H1 (cell line): ENCODE results near the gene PPAN. TPM values are rescaled to one million over a fixed set of nuclear protein-coding genes. Genes with fewer than 3 reads are reported as not detected.

ENCODE experiments used
- CTCF ChIA-PET: fragments of 300-600 bp; sonication (Branson Sonifier 250); formaldehyde crosslinking; loops from one replicate; lab custom pipeline; 2021; ENCODE audit not compliant: partially characterized antibody; lab: Charles Lee
- POLR2A ChIA-PET: fragments of 300-600 bp; sonication (Branson Sonifier 250); formaldehyde crosslinking; loops from one replicate; lab custom pipeline; 2021; ENCODE audit warnings: inconsistent platforms; ENCODE audit not compliant: partially characterized antibody; lab: Charles Lee
- DNase-seq, 2 experiments: peaks; one replicate each; pipeline versions ENCODE4 v3.0.0 to v3.0.0-alpha.2; 2010 to 2022; ENCODE audit warnings: low spot score in 2 of 2, low read depth in 1 of 2, mixed read lengths in 1 of 2
- FAIRE-seq: peaks from 2 replicates; lab custom pipeline; 2011; peaks lifted over from hg19 to GRCh38; lab: Jason Lieb, UNC
- H2AFZ ChIP-seq: 2 replicates; pipeline ENCODE4 v1.8.1; 2012; ENCODE audit warnings: low read length, inconsistent platforms
- H2AK5ac ChIP-seq: 2 replicates; pipeline ENCODE4 v1.6.1; 2013; ENCODE audit warnings: low read depth, low read length
- H2BK120ac ChIP-seq: replicated peaks from 2 replicates; pipeline ENCODE3; 2013; ENCODE audit warnings: low read depth, low read length, inconsistent platforms
- H2BK12ac ChIP-seq: 2 replicates; pipeline ENCODE4 v1.6.1; 2013; ENCODE audit warnings: low read depth, low read length
- H2BK15ac ChIP-seq: 2 replicates; pipeline ENCODE4 v1.6.1; 2013; ENCODE audit warnings: low read length
- H2BK20ac ChIP-seq: 2 replicates; pipeline ENCODE4 v1.6.1; 2013; ENCODE audit warnings: low read length
- H2BK5ac ChIP-seq: 2 replicates; pipeline ENCODE4 v1.6.1; 2013; ENCODE audit warnings: low read depth, low read length
- H3K14ac ChIP-seq: 2 replicates; pipeline ENCODE4 v1.6.1; 2013; ENCODE audit warnings: inconsistent platforms; ENCODE audit not compliant: insufficient read length
- H3K18ac ChIP-seq: 2 replicates; pipeline ENCODE4 v1.6.1; 2013; ENCODE audit warnings: low read length; ENCODE audit errors: extremely low read depth
- H3K23ac ChIP-seq: 2 replicates; pipeline ENCODE4 v1.6.1; 2013; ENCODE audit warnings: inconsistent platforms; ENCODE audit not compliant: insufficient read length
- H3K23me2 ChIP-seq: 2 replicates; pipeline ENCODE4 v1.6.1; 2013; ENCODE audit warnings: low read depth, low read length
- H3K27ac ChIP-seq: 2 replicates; pipeline ENCODE4 v1.6.1; 2011; ENCODE audit warnings: low read depth, low read length, inconsistent platforms
- H3K27me3 ChIP-seq, 4 experiments: replicated peaks in 1 of 4; 1 replicate in 1 of 4; 2 replicates in 3 of 4; pipeline versions ENCODE4 v1.6.1 to v1.8.1; 2011 to 2013; ENCODE audit warnings: low read length in 3 of 4, mild to moderate bottlenecking in 3 of 4, inconsistent platforms in 2 of 4, mixed read lengths in 2 of 4, moderate library complexity in 1 of 4; ENCODE audit not compliant: control insufficient read depth in 3 of 4, insufficient read depth in 3 of 4; ENCODE audit errors: extremely low read depth in 1 of 4
- H3K36me3 ChIP-seq, 4 experiments: 2 replicates each; pipeline versions ENCODE4 v1.6.1 to v1.8.1; 2011 to 2013; ENCODE audit warnings: mild to moderate bottlenecking in 4 of 4, low read length in 3 of 4, moderate library complexity in 2 of 4, control low read depth in 1 of 4, inconsistent platforms in 1 of 4; ENCODE audit not compliant: insufficient read depth in 4 of 4, control insufficient read depth in 2 of 4
- H3K4ac ChIP-seq: replicated peaks from 2 replicates; pipeline ENCODE3; 2013; ENCODE audit warnings: low read length, low read depth, mixed read lengths, inconsistent platforms; ENCODE audit not compliant: insufficient read length
- H3K4me1 ChIP-seq, 4 experiments: replicated peaks in 1 of 4; 1 replicate in 1 of 4; 2 replicates in 3 of 4; pipeline versions ENCODE4 v1.6.1 to v1.8.1; 2011 to 2013; ENCODE audit warnings: low read length in 3 of 4, inconsistent platforms in 2 of 4, mixed read lengths in 1 of 4; ENCODE audit not compliant: insufficient read depth in 4 of 4, control insufficient read depth in 3 of 4
- H3K4me2 ChIP-seq, 2 experiments: 2 replicates each; pipeline versions ENCODE4 v1.6.1 to v1.8.1; 2011 to 2013; ENCODE audit warnings: low read depth in 2 of 2, low read length in 2 of 2, control low read depth in 1 of 2, inconsistent platforms in 1 of 2, mild to moderate bottlenecking in 1 of 2; ENCODE audit not compliant: insufficient read depth in 1 of 2
- H3K4me3 ChIP-seq, 4 experiments: fragments of 200-600, 300-600 bp in 1 of 4; sonication (generic), shearing (Covaris generic), sonication (Bioruptor Twin) in 1 of 4; 2 replicates each; pipeline versions ENCODE4 v1.5.1 to v1.8.1; 2011 to 2016; ENCODE audit warnings: low read length in 4 of 4, low read depth in 3 of 4, control low read depth in 2 of 4, inconsistent platforms in 2 of 4, mild to moderate bottlenecking in 2 of 4, mixed read lengths in 1 of 4, moderate library complexity in 1 of 4; ENCODE audit not compliant: insufficient read depth in 2 of 4; ENCODE audit errors: extremely low read depth in 1 of 4
- H3K56ac ChIP-seq: replicated peaks from 2 replicates; pipeline ENCODE3; 2013; ENCODE audit warnings: low read depth, mild to moderate bottlenecking, mixed read lengths, low read length, inconsistent platforms; ENCODE audit not compliant: insufficient read length
- H3K79me1 ChIP-seq: 2 replicates; pipeline ENCODE4 v1.6.1; 2013; ENCODE audit warnings: low read depth, low read length, control low read depth
- H3K79me2 ChIP-seq, 2 experiments: 2 replicates each; pipeline versions ENCODE4 v1.6.1 to v1.8.1; 2012 to 2013; ENCODE audit warnings: low read length in 2 of 2, mild to moderate bottlenecking in 2 of 2, inconsistent platforms in 1 of 2; ENCODE audit not compliant: insufficient read depth in 2 of 2, control insufficient read depth in 1 of 2
- H3K9ac ChIP-seq, 4 experiments: replicated peaks in 1 of 4; 1 replicate in 1 of 4; 2 replicates in 3 of 4; pipeline versions ENCODE4 v1.6.1 to v1.8.1; 2011 to 2013; ENCODE audit warnings: low read depth in 3 of 4, low read length in 3 of 4, control low read depth in 2 of 4, mild to moderate bottlenecking in 2 of 4, moderate library complexity in 2 of 4, inconsistent platforms in 1 of 4; ENCODE audit errors: extremely low read depth in 1 of 4
- H3K9me3 ChIP-seq, 2 experiments: 2 replicates each; pipeline versions ENCODE4 v1.6.1 to v1.8.1; 2012 to 2013; ENCODE audit warnings: mild to moderate bottlenecking in 2 of 2, moderate library complexity in 2 of 2, control low read depth in 1 of 2, inconsistent platforms in 1 of 2, low read depth in 1 of 2, low read length in 1 of 2, mixed read lengths in 1 of 2; ENCODE audit not compliant: insufficient read depth in 2 of 2
- H4K20me1 ChIP-seq, 2 experiments: replicated peaks in 1 of 2; 2 replicates each; pipeline versions ENCODE3 to v1.8.1; 2011 to 2013; ENCODE audit warnings: inconsistent platforms in 2 of 2, low read length in 2 of 2, mild to moderate bottlenecking in 1 of 2; ENCODE audit not compliant: insufficient read depth in 2 of 2, control insufficient read depth in 1 of 2
- H4K5ac ChIP-seq: 2 replicates; pipeline ENCODE4 v1.6.1; 2013; ENCODE audit warnings: low read length, low read depth, mixed read lengths, inconsistent platforms; ENCODE audit not compliant: insufficient read length
- H4K8ac ChIP-seq: 2 replicates; pipeline ENCODE4 v1.8.0; 2013; ENCODE audit warnings: mild to moderate bottlenecking, moderate library complexity, low read length, inconsistent platforms; ENCODE audit not compliant: insufficient read depth; ENCODE audit errors: extremely low read depth
- H4K91ac ChIP-seq: replicated peaks from 2 replicates; pipeline ENCODE3; 2013; ENCODE audit warnings: low read length, mixed read lengths, inconsistent platforms; ENCODE audit not compliant: insufficient read length
- CHD1 ChIP-seq: IDR thresholded peaks from 2 replicates; pipeline ENCODE4 v1.6.1; 2012; ENCODE audit warnings: low read depth, low read length, improper control_type of control experiment
- CTBP2 ChIP-seq: IDR thresholded peaks from 2 replicates; pipeline ENCODE4 v1.7.0; 2011; ENCODE audit warnings: borderline replicate concordance, mild to moderate bottlenecking, moderate library complexity, mixed read lengths, low read length; ENCODE audit not compliant: insufficient read depth, insufficient read length
- FOSL1 ChIP-seq: IDR thresholded peaks from 2 replicates; pipeline ENCODE4 v1.6.1; 2011; ENCODE audit warnings: mild to moderate bottlenecking, low read depth, low read length, moderate library complexity; ENCODE audit not compliant: insufficient read depth
- HDAC2 ChIP-seq, 2 experiments: fragments of 300-600 bp in 1 of 2; sonication (generic) in 1 of 2; IDR thresholded peaks; 2 replicates each; pipeline ENCODE4 v1.6.1; 2011 to 2012; ENCODE audit warnings: low read depth in 2 of 2, low read length in 2 of 2, mild to moderate bottlenecking in 2 of 2, moderate library complexity in 2 of 2, borderline replicate concordance in 1 of 2, inconsistent platforms in 1 of 2
- JUN ChIP-seq: IDR thresholded peaks from 2 replicates; pipeline ENCODE4 v1.6.1; 2011; ENCODE audit warnings: low read depth, mild to moderate bottlenecking, improper control_type of control experiment, low read length
- NRF1 ChIP-seq: IDR thresholded peaks from 2 replicates; pipeline ENCODE4 v1.6.1; 2011; ENCODE audit warnings: mild to moderate bottlenecking, low read depth, low read length, improper control_type of control experiment
- POLR2AphosphoS5 ChIP-seq: IDR thresholded peaks from 2 replicates; pipeline ENCODE4 v1.6.1; 2011; ENCODE audit warnings: low read depth, low read length
- SP2 ChIP-seq: IDR thresholded peaks from 2 replicates; pipeline ENCODE4 v1.6.1; 2012; ENCODE audit warnings: mild to moderate bottlenecking, low read length, inconsistent platforms
- SRF ChIP-seq: IDR thresholded peaks from 2 replicates; pipeline ENCODE4 v1.6.1; 2011; ENCODE audit warnings: mild to moderate bottlenecking, low read depth, low read length, moderate library complexity
- TBP ChIP-seq: IDR thresholded peaks from 2 replicates; pipeline ENCODE4 v1.6.1; 2011; ENCODE audit warnings: low read depth, low read length, improper control_type of control experiment
- TCF12 ChIP-seq: IDR thresholded peaks from 2 replicates; pipeline ENCODE4 v1.6.1; 2011; ENCODE audit warnings: low read depth, mild to moderate bottlenecking, low read length
- USF2 ChIP-seq: IDR thresholded peaks from 2 replicates; pipeline ENCODE4 v1.6.1; 2011; ENCODE audit warnings: low read length, improper control_type of control experiment
- WGBS, 2 experiments: shearing (Covaris generic) in 1 of 2; methylation state at CpG; one replicate each; pipeline versions ENCODE4 v1.1.6 to v1.1.7; 2013 to 2015; ENCODE audit warnings: low lambda C conversion rate in 2 of 2, mixed read lengths in 2 of 2, inconsistent platforms in 1 of 2, low coverage in 1 of 2, missing lambda C conversion rate in 1 of 2; ENCODE audit not compliant: insufficient replicate concordance in 2 of 2, insufficient coverage in 1 of 2, insufficient read length in 1 of 2; ENCODE audit errors: extremely low coverage in 1 of 2, missing lambda C conversion rate in 1 of 2; 5-methylcytosine and 5-hydroxymethylcytosine counted together
- polyA plus RNA-seq, 7 experiments: library from polyadenylated mRNA; depleted of rRNA in 3 of 7; stranded (reverse) in 5 of 7; unstranded in 2 of 7; fragments of >200 nt in 5 of 7; fragments of 200-250 nt in 2 of 7; gene quantifications; 1 replicate in 5 of 7; 2 replicates in 1 of 7; 4 replicates in 1 of 7; pipeline versions ENCODE4 v1.2.1 to v1.2.3, GENCODE V29; 2011 to 2013; ENCODE audit warnings: missing spikeins in 2 of 7, mixed read lengths in 2 of 7
- total RNA-seq: library from RNA; stranded (reverse); fragmentation: NEBNext Ultra II Directional; extraction: Animal tissue kit (Norgen Biotek cat#: 25700); gene quantifications from 2 replicates; pipeline ENCODE4 v1.2.1, GENCODE V29; 2021

Gene PPAN
- total and polyA plus RNA-seq, 2 of the 8 experiments (the other 6 are each of a cell fraction or from before 2014, with no cell fraction given) = 48.8 to 74.4 TPM

GRCh38 chr19:10133596-10133995, 27.4 kb downstream of the PPAN start:
- CTCF ChIA-PET = interaction anchor here (0.6 to 1.4 kb wide), 6 partner anchors 12 to 203 kb away, joined by 3 to 10 read pairs (median 3); no protein-coding TSS in a partner anchor
- H3K27me3 ChIP-seq = no peaks in the 10 kb centered on the region

More at GRCh38 chr19:10133596-10133995, 27.4 kb downstream of the PPAN start:
- peaks cover 29 to 65% (median 47%) of the 10 kb centered on the region in 4 experiments for H3K36me3 ChIP-seq
- H3K79me1 ChIP-seq = no peaks in the 10 kb centered on the region
- FAIRE-seq = no peak
- H3K9ac ChIP-seq = no peak overlapping the region
- POLR2A ChIA-PET = interaction anchor here (0.9 to 29.1 kb wide), 6 partner anchors 8 to 53 kb away, joined by 3 to 412 read pairs (median 4); partner anchors contain the start of genes ANGPTL6, P2RY11 and PPAN
- no peak overlapping the region for H2AFZ ChIP-seq
- H4K8ac ChIP-seq = no peak overlapping the region
- H3K4me3 ChIP-seq = no peak overlapping the region
- H3K4me1 ChIP-seq = no peaks in the 10 kb centered on the region
- H2BK5ac ChIP-seq = no peak overlapping the region
- 89% methylated on average over 11 of the region's 11 CpGs; no CpG with 5 or more reads in 1 of the 2 experiments for WGBS, 2 experiments
- no peak overlapping the region for H3K27ac ChIP-seq
- TF ChIP-seq SP2 (no peak), CHD1 (no peak), FOSL1 (no peak), TCF12 (no peak), NRF1 (no peak), CTBP2 (no peak), POLR2AphosphoS5 (no peak), JUN (no peak), TBP (no peak), HDAC2 (IDR thresholded peaks at IDR 0.05; ENCODE audit: borderline replicate concordance in 1 of 2, low read depth in 2 of 2, low read length in 2 of 2) (no peak), SRF (no peak), USF2 (no peak)
- H2BK120ac ChIP-seq = no peak overlapping the region
- H4K20me1 ChIP-seq = peaks cover 3 to 17% of the 10 kb centered on the region in 2 experiments
- no peak overlapping the region for H2BK15ac ChIP-seq
- H3K56ac ChIP-seq = no peak overlapping the region
- H3K4ac ChIP-seq = no peak overlapping the region
- no peaks in the 10 kb centered on the region for H3K79me2 ChIP-seq
- H3K9me3 ChIP-seq = no peaks in the 10 kb centered on the region
- no peak overlapping the region for H2BK12ac ChIP-seq
- no peak for DNase-seq
- no peak overlapping the region for H2BK20ac ChIP-seq
- H3K4me2 ChIP-seq = no peak overlapping the region
- no peak overlapping the region for H3K23ac ChIP-seq
- H4K91ac ChIP-seq = no peak overlapping the region
- no peak overlapping the region for H3K14ac ChIP-seq
- H3K18ac ChIP-seq = no peak overlapping the region
- no peak overlapping the region for H4K5ac ChIP-seq
- no peaks in the 10 kb centered on the region for H3K23me2 ChIP-seq
- no peak overlapping the region for H2AK5ac ChIP-seq
